Brain microvascular endothelial cell (primary cell): Measurements from ENCODE around the gene STOX1.
"Not testable (repeated sequence)": the region's sequence is repeated elsewhere in the genome, so short reads cannot be mapped to it uniquely, and the experiment has no call there.

Experiments used
- DNase-seq: peaks from one replicate; pipeline ENCODE4 v3.0.0-alpha.2; 2020
- H3K27ac ChIP-seq: fragments of 250-450 bp; sonication (Bioruptor Pico); 2 replicates; pipeline ENCODE4 v1.5.1; 2020; ENCODE audit warnings: mild to moderate bottlenecking, moderate library complexity
- H3K27me3 ChIP-seq: fragments of 250-450 bp; sonication (Bioruptor Pico); replicated peaks from 2 replicates; pipeline ENCODE4 v1.5.1; 2020; ENCODE audit warnings: mild to moderate bottlenecking
- H3K36me3 ChIP-seq: fragments of 250-450 bp; sonication (Bioruptor Pico); replicated peaks from 2 replicates; pipeline ENCODE4 v1.5.1; 2020; ENCODE audit warnings: mild to moderate bottlenecking
- H3K4me3 ChIP-seq: 2 replicates; pipeline ENCODE4 v1.5.1; 2011; ENCODE audit warnings: low read depth, mild to moderate bottlenecking, control low read depth, low read length, moderate library complexity
- CTCF ChIP-seq: IDR thresholded peaks from 2 replicates; pipeline ENCODE4 v1.5.1; 2011; ENCODE audit warnings: low read depth, mild to moderate bottlenecking, moderate library complexity, low read length, control low read depth, inconsistent platforms; ENCODE audit errors: missing control alignments
- in situ Hi-C: cut with HindIII; loops from 2 replicates; pipeline ENCODE4 v1.10.0; 2017; ENCODE audit warnings: low sequenced_read_pairs, low pct_ligation_motif_present

Gene STOX1

GRCh38 chr10:68902382-68902781 is 75.1 kb downstream of the STOX1 start:
- in situ Hi-C loops: no loop called here
- H3K27me3 ChIP-seq: no peaks in the 10 kb centered on the region
- TF ChIP-seq CTCF: no peak
- no peak overlapping the region for H3K27ac ChIP-seq
- H3K4me3 ChIP-seq: peak overlapping the region; percentile 93
- peaks cover 9% of the 10 kb centered on the region for H3K36me3 ChIP-seq
- no peak for DNase-seq

DNA sequence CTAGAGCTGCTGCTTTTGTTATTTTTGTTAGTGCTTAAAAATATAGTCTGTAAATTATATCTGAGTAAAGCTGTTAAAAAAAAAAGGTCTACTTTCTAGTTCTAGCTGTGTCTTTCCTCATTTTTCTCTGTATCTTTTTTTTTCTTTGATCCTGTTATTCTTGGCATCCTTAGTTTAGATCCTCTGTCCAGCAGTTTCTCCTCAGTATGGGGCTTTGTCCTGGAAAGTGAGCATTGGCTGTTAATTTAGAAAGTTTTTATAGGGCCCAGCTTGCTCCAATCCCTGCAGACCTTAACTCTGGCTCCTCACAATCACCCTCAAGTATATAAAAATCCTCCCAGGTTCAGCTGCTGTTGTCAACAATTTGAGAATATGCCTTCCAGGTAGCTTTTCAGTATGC is 97.3 kb downstream of the STOX1 start:
- in situ Hi-C loops: no loop called here
- DNase-seq: no peak
- TF ChIP-seq CTCF: no peak
- Histone ChIP-seq H3K27me3 (no peaks in the 10 kb centered on the region), H3K4me3 (no peak overlapping the region), H3K36me3 (peaks cover 14% of the 10 kb centered on the region), H3K27ac (no peak overlapping the region)

GRCh38 chr10:68925489-68925888 is 98.2 kb downstream of the STOX1 start:
- TF ChIP-seq CTCF: no peak
- H3K4me3 ChIP-seq: no peak overlapping the region
- H3K27me3 ChIP-seq: no peaks in the 10 kb centered on the region
- H3K36me3 ChIP-seq: peaks cover 12% of the 10 kb centered on the region
- no peak overlapping the region for H3K27ac ChIP-seq
- DNase-seq: no peak
- in situ Hi-C loops: no loop called here

DNA sequence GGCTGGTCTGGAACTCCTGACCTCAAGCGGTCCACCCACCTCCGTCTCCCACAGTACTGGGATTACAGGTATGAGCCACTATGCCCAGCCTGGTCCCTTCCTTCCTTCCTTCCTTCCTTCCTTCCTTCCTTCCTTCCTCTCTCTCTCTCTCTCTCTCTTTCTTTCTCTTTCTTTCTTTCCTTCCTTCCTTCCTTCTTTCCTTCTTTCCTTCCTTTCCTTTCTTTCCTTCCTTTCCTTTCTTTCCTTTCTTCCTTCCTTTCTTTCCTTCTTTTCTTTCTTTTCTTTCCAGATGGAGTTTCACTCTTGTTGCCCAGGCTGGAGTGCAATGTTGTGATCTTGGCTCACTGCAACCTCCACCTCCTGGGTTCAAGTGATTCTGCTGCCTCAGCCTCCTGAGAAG is 101.8 kb downstream of the STOX1 start:
- in situ Hi-C loops, H3K27me3 ChIP-seq, H3K27ac ChIP-seq, H3K4me3 ChIP-seq, DNase-seq: not testable (repeated sequence)
- peaks cover 14% of the 10 kb centered on the region for H3K36me3 ChIP-seq

- peaks cover 14% of the 10 kb centered on the region for H3K36me3 ChIP-seq
- H3K27ac ChIP-seq, DNase-seq, H3K27me3 ChIP-seq, in situ Hi-C loops, H3K4me3 ChIP-seq: not testable (repeated sequence)
Observed at GRCh38 chr10:68929888-68930287, 102.6 kb downstream of the STOX1 start.

- H3K36me3 ChIP-seq: peaks cover 26% of the 10 kb centered on the region
- in situ Hi-C loops, DNase-seq, H3K27ac ChIP-seq, H3K27me3 ChIP-seq, H3K4me3 ChIP-seq: not testable (repeated sequence)
Observed at GRCh38 chr10:68932860-68933259, 105.5 kb downstream of the STOX1 start.

GRCh38 chr10:68934994-68935393 is 107.7 kb downstream of the STOX1 start:
- TF ChIP-seq CTCF: no peak
- Histone ChIP-seq H3K27me3 (no peaks in the 10 kb centered on the region), H3K4me3 (no peak overlapping the region), H3K36me3 (peaks cover 31% of the 10 kb centered on the region), H3K27ac (no peak overlapping the region)
- DNase-seq: no peak
- in situ Hi-C loops: no loop called here

DNA sequence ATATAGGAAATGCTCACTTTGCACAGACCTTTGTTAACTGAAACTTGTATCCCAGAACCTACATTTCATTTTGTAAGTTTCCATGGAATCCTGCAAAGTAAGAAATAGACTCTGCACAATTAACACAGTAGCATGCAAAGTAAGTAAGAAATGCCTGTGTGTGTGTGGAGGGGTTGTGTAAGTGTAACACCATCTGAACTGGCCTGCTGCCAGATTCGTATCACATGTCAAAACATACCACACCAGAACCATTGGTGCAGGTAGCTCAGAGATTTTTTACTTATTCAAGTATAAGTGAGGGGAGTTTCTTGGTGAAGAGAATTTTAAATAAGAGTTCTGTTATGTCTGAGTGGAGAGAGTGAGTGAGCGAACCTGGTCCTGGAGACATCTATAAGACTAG is 110.8 kb downstream of the STOX1 start:
- in situ Hi-C loops: no loop called here
- TF ChIP-seq CTCF: no peak
- Histone ChIP-seq H3K27ac (no peak overlapping the region), H3K27me3 (no peaks in the 10 kb centered on the region), H3K4me3 (no peak overlapping the region), H3K36me3 (peaks cover 23% of the 10 kb centered on the region)
- no peak for DNase-seq
